ENCODE data around the gene ITSN1.
"Not testable (repeated sequence)": the region's sequence is repeated elsewhere in the genome, so short reads cannot be mapped to it uniquely, and the experiment has no call there.

The ITSN1 gene

DNA sequence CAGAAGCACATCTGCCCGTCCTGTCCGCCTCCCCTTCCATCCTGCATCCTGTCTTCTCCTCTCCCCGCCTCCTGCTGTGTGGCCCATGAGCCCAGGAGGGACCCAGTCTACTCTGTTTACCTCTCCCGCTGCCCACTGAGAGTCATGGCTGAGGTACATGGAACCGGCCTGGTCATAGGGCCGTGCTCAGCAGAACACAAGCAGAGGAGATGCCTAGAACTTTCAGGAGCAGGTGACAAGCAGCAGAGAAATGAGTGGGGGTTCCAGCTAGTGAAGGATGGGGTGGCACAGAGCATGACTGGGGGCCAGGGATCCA lies 202.5 kb downstream of the ITSN1 start:
- DNase-seq = no peak

DNA sequence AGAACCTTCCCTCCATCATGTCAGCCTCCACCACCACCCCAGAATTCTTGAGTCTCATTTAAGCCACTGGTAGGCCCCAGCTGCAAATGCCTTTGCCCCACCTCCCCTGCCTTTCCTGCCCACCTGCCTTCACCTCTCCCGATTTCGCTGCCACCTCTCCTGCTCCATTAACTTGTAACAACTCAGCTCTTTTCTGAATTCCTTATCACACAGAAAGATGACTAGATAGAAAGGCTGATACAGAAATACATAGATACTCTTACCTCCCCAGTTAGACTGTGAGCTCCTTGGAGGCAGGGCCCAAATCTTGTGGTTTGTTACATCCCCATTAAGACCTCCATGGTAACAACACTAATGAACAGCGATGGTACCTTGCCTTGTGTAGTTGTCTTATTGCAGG lies 203.8 kb downstream of the ITSN1 start:
- no peak for DNase-seq

DNA sequence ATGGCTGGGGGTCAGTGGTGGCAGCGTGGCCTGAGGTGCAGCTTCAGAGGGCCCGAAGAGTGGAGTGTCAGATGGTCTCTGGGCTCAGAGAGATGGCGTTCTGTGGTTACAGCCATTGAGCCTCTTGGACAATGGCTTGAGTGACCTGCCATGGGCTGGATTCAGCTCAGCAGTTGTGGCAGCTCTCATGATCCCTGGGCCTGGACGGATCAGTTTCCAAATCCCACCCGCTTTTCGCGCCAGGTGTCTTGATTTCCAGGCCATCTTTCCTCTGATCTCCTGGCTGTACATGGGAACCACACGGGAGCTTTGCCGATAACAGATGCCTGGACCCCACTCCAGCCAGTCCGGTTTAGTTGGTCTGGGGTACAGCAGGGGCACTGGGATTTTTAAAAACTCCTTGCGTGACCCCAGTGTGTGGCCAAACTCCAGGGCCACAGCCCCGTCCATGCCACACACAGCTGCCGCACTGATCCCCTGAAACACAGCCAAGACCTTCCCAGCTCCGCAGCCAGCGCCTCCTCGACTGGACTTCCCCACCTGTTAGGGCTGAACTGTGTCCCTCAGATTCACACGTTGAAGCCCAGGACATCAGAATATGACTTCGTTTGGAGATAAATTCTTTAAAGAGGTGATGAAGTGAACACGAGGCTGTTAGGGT lies 205.4 kb downstream of the ITSN1 start:
- DNase-seq = no peak

DNA sequence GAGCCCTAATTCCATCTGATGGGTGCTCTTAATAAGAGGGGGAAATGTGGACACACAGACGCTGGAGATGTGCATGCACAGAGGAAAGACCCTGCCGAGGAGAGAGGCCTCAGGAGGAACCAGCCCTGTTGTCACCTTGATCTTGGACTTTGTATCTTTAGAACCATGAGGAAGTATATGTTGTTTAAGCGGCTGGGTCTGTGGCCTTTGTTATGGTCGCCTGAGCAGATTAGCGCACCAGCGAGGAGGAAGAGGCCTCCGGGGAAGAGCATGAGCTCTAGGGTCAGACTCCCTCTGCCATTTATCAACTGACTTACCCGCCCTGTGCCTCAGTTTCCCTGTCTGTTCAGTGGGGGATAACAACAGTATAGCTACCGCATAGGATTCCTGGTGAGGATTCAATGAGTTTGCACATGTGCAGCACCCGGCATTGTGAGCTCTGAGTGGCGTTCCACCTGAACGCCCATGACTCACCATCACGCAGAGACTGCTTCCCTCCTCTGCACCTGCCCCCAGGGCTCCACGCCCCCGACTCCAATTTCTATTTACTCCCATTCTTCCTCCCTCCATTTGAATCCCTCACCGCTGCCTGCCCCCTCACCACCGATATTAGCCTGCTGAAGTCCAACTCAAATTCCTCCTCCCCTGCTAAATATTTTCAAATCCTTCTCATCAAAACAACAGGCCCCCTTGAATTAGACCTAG lies 206.1 kb downstream of the ITSN1 start:
- peak; percentile 82 for DNase-seq

DNA sequence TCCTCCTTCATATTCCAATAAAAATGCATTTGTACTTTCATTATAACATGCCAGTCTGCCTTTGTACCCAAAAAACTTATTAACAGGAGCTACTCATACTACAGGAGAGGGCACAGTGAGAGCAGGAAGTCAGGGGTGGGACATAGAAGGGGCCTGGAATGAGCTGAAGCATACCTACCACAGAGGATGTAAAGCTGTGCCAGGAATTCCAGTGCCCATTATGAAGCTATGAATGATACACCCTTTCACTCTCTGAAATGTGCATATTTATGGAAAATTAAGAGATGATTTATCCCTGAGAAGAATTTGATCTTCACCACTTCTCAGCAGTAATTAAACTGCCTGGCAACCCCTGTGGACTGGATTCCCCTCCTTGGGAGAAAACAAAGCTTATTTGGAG lies 207.5 kb downstream of the ITSN1 start:
- no peak for DNase-seq

DNA sequence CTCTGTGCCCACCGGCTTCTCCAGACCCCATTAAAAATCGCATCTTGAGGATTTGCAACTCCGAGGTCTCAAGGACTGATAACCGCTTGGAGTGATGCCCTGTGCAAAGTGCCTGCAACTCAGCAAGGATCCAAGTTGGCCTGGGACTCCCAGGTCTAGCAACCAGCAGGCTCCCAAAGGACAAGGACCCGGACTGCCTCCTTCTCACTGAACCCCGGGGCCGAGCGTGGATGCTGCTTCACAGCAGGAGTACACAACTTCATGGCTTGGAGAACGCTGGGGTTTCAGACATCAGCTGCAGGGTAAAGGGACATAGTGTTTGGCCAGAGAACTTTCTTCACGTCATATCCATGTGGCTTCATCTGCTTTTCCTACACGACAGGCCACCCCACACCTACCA lies 208.1 kb downstream of the ITSN1 start:
- no peak for DNase-seq

DNA sequence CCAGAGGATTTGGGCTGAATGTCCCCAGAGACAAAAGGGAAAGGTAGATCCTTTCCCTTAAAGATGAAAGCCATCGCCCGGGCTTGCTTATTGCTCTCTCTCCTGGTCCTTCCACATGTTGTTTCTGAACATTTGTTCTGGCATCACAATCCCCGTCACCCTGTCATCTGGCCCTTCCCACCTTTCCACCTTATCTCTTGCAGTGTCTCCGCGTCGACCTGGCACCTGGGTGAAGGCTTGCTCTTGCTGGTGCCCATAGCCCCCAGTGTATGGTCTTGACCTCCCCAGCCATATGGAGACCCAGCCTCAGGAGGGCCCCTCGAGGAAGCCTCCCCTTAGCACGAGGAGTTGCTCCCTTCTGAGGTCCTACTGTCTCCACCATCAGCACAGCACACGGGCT lies 208.7 kb downstream of the ITSN1 start:
- DNase-seq = no peak

DNA sequence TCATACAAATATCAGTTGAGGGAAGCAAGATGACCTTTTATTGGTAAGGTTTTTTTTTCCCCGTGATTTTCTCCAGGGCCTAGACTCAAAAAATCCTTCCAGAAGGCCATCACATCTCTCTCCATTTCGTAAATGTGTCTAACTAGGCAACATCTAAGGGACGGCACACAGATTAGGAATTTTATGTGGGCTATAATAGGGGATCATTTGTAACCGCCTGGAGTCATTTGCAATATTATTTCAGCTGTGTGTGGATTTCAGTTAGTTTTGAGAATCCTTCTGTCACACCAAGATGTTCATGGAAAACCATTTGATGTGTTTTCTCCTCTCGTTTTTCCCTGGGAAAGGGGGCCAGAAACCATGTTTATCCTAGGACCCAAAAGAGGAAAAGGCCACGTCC lies 210.2 kb downstream of the ITSN1 start:
- DNase-seq = no peak

DNA sequence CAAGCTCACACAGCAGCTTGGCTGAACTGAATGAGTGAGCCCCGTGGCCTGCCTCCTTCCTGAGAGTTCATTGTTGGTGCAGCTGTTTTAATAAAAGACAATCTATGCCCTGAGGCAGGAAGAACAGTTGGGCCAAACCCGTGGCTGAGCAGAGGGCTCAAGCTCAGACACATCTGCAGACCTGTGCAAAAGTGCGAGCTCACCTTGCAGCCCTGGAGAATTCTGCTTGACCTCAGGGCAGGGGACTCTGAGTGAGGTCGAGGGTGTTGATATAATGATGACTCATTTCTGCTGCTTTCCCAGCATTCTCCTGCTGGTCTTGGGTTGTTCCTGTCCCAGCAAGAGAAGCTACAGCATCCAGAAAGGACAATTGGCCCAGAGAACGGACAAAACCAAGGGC lies 212.3 kb downstream of the ITSN1 start:
- no peak for DNase-seq

DNA sequence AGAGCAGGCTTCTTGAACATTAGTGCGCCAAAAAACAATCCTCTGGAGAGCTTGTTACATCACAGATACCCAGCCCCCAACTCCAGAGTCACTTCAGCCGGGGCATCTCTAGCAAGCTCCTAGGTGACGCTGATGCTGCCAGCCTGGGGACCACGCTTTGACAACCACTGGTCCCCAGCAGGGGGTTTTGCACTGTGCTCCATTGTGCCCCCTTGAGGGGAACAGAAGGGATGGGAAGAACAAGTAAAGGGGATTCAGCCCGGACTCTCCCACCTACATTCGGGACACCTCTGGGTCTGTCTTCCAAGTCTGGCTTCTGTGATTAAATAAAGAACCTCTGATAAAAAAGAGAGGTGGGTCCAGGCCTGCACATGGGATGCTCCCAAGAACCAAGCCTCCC lies 212.9 kb downstream of the ITSN1 start:
- no peak for DNase-seq

DNA sequence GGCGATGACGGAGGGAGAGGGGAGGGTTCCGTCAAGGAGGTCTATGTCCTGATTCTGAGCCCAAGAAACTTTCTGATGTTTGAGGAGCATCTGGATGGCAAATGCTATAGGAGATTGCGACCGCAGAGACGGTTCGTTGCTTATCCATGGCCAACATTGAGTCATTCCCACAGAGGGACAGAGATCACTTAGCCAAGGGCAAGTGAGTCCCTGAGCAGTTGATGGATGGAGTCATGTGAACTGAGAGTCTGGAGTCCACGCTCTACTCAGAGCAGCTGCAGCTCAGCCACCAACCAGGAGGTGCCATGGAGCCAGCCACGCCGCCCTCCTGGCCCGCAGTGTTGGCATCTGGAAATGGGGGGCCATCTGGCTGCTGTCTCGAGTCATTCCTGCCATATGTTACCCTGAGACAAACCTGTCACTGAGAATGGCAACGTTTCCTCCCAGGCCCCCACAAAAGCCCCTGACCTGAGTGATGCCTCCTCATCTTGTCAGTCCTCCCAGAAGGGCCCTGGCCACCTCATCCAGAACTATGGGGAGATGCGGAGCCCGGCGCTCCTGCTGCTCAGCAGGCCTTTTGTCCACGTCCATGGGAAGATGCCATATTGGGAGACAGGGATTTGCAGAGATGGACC lies 214.7 kb downstream of the ITSN1 start:
- DNase-seq = no peak

DNA sequence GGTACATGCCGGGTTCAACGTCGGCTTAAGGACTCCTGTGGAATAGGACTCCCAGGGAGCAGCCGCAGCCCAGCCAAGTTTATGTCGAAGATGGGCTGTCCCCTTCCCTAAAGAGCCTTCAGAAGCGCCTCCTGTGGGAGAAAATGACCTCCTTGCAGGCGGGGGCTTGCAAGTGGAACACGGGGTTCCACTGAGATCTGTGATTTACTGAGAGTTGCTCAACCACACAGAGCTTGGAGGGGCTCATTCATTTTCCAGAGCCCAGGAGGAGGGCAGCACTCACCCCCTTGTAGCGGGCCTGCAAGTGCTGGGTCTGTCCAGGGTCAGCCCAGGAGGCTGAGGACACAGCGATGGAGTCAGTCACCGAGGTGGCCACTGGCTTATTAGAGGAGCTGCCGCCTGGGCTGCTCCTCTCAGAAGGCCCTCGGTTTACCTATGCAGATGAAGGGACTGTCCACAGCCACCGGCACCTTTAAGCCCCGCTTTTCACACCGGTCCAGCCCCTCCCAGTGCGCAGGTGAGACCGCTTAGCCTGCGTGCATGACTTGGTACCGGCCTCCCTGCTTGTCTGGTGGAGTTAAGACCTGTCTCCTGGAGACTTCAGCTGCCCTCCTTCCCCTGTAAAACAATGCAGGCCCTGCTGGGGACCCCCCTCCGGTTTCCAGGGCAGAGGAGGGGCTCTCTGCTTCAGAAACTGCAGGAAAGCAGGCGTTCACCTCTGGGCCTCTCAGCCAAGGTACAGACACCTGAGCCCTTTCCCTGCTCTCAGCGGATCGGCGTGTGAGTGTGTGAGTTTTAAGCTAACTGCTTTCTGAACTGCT lies 215.8 kb downstream of the ITSN1 start:
- no peak for DNase-seq

DNA sequence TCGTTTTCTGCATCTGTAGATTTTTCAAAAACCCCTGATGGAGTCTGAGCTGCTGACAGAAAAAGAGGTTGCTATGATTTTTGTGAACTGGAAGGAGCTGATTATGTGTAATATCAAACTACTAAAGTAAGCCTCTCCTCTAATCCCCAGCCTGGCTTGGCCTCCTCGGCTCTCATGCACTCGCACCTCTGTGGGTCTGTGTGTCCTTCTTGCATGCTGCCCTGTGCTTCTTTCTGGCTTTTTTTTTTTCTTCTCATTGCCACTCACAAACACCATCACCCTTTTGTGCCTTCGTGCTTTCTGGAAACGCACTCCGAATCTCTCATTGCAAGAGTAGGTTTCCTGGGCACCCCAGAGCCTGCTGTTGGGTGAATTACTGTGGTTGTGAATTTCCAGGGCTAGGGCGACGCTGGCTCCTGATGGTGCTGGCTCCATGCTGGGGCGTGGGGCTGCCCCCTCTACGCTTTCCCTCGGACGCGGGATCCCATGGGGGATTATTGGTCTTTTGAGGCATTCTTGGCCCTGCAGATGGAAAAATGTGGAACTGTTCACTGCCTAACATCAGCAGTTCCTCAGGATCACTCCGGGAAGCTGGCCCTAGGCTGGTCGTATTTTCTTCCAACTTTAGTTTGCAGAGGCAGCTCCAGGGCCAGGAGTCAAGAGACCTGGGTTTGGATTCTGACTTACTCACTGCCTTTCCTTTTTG lies 216.5 kb downstream of the ITSN1 start:
- DNase-seq = no peak

DNA sequence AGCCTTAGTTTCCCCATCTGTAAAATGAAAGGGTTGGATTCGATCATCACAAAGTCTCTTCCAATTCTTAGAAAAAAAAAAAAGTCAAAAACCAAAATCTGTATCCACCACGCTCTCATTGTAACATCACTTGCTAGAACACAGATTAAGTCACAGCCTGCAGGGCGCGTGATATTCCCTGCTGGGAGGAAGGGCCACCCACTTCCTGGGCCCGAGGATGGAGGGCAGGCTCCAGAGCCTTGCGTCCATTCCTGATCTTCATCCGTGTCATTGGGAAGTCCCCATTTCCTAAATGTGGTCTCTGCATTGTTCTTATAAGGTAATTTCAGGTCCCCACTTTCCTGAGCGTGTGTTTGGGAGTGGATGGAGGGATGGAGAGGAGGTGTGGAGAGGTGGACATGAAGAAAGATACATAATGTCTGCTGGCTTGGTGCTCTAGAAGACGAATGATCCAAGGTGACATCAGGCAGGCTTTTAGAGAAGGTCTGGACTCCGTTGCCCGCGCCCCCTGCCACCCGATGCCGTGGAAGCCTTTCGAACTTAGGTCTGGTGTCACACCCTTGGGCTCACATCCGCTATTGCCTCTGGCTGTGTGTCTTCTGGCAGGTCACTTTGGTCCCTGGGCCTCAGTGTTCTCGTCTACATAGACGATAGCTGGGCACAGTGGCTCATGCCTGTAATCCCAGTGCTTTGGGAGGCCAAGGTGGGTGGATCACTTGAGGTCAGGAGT lies 217.2 kb downstream of the ITSN1 start:
- no peak for DNase-seq

DNA sequence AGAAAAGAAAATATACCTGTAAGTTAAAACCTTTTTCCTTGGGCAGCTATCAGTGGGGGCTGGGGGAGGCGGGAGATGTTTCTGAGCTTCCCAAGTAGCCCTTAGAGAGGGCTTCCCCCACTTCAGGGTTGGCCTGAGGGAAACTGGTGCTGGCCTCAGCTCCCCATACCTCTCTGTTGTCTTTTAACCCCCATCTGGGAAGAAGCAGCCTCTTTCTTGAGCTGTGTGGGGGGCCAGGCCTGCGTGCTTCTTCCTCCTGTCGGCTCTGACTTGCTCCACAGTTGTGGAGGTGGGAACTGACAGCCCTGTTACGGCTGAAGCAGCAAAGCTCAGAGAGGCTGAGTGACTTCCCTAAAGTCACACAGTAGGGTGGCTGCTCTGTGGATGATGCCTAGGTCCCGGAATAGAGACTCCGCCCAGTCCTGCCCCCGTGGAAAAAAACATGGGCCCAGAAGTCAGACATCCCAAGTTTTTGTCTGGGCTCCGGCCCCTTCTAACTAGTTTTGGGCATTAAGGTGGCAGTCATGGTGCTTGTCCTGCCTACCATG lies 218.1 kb downstream of the ITSN1 start:
- DNase-seq = no peak

DNA sequence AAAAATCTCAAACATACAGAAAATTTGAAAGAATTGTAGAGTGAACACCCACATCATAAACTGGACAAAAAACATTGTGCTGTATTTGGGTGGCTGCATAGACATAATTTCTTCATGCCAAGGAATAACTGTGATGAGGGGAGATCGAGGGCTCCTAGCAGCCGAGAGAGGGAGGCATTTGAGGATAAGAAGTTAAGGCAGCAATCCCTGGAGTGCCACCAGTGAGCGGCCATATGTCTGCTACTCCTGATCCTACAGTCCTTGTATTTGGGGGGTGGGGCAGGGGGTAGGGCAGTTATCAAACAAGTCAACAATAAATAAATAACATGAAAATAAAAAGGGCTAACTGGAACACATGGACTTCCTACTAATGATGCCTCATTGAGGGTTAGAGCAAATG lies 218.8 kb downstream of the ITSN1 start:
- no peak for DNase-seq

DNA sequence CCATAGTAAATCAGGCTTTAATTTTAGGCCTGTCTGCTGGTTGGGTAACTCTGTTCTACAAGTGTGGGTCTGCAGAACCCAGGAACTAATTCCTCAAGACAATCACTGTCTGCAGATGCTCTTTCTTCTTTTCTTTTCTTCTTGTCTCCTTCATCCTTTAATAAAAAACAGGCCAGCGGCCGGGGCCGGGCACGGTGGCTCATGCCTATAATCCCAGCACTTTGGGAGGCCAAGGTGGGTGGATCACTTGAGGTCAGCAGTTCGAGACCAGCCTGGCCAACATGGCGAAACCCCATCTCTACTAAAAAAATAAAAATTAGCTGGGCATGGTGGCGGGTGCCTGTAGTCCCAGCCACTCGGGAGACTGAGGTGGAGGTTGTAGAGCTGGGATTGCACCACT lies 220.9 kb downstream of the ITSN1 start:
- DNase-seq = not testable (repeated sequence)

DNA sequence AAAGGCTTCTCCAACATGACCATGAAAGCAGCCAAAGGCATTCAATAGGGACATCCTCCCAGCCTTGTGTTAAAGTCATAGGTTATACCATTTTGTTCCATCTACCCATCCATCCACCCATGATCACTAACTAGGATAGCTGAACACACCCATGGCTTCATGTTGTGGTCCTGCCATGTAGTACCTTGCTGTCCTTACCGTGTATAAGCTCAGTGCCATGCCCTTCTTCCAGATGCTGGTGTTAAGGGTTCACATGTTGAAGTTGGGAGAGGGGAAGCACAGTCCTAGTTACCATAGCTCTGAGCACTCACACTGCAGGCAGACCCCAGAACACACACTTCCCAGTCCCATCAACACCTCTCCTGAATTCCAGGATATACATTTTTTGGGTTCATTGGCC lies 221.8 kb downstream of the ITSN1 start:
- DNase-seq = no peak

DNA sequence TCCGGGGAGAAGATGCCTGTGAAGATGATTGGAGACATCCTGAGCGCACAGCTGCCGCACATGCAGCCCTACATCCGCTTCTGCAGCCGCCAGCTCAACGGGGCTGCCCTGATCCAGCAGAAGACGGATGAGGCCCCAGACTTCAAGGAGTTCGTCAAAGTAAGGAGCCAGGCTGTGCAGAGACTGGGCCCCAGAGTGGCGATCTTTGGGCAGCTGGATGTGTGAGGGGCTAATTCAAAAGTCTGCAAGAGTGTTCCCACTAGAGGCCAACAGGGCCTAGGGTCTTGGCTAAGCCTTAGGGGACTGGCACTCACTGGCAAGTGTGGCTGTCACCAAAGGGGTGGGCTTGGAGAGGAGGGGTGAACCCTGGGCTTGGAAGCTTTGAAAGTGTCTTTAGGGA lies 222.9 kb downstream of the ITSN1 start:
- DNase-seq = no peak

DNA sequence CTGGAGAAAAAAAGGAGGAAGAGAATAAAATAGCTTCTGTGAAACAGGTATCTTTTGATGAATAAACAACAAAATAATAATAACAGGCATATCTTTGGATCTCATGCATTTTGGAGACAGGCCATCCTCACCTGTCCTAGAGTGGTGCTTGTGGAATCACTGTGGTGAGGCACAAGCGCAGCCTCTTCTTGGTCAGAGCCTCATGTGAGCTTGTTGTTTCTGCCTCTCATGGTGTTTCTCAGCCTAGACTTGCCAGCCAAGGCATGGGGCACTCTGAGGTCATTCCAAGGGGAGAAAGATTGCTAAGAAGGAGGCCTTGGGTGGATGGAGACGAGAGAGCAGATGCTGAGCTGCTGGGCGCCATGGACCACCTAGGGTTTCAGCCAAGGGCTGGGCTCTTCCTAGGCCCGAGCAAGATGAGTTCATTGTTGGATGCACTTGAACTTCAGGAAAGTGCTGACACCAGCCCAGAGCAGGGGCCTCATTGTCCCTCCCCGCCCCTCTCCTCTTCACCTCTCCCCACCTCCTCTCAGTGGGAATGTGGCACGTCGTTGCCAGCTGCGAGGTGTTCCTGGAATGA lies 223.8 kb downstream of the ITSN1 start:
- DNase-seq = no peak

DNA sequence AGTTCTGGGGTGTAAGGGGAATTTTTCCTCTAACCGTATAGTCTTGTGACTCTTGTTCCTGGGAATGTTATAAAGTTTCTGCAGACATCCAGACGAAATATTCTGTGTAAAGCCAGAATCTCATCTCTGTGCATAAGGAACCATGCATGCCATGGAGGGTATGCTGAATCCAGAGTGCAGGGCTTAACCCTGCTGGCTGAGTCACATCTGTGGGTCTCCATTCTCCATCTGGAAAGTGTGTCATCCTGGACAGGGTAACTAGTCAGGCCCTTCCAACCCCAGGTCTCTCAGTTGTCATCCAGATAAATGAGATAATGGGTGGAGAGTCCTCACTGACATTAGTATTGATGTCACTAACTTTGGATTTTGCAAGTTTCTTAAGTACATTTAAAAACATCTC lies 224.5 kb downstream of the ITSN1 start:
- DNase-seq = no peak

DNA sequence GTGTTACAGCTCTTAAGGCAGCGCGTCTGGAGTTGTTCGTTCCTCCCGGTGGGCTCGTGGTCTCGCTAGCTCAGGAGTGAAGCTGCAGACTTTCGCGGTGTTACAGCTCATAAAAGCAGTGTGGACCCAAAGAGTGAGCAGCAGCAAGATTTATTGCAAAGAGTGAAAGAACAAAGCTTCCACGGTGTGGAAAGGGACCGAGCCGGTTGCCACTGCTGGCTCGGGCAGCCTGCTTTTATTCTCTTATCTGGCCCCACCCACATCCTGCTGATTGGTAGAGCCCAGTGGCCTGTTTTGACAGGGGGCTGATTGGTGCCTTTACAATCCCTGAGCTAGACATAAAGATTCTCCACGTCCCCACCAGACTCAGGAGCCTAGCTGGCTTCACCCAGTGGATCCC lies 225.6 kb downstream of the ITSN1 start:
- DNase-seq = not testable (repeated sequence)
